Measurements from ENCODE around the gene GNG3.

- TF ChIP-seq CTCF (conservative IDR thresholded peaks at IDR 0.05; ENCODE audit: low read depth, low read length): no peak
- TF ChIP-seq EZH2 (IDR thresholded peaks at IDR 0.05; ENCODE audit: low read length, unreplicated experiment): no peak
These were observed 40.1 kb downstream of the GNG3 start for GRCh38 chr11:62747475-62748160.
